AG20443 (cell line): Measurements from ENCODE around the gene P3R3URF.

ENCODE experiments used
- DNase-seq: peaks from one replicate; pipeline ENCODE4 v3.0.0; 2012; ENCODE audit warnings: low spot score, mixed read lengths

Gene P3R3URF

DNA sequence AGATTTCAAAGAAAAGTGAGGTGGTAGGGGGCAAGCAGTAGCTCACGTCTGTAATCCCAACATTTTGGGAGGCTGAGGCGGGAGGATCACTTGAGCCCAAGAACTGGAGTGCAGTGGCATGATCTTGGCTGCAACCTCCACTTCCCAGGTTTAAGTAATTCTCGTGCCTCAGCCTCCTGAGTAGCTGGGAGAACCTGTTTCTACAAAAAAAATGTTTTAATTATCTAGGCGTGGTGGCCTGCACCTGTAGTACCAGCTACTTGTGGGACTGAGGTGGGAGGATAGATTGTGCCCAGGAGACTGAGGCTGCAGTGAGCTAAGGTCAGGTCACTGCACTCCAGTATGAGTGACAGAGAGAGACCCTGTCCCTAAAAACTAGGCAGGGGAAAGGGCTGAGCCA is 4.0 kb downstream of the P3R3URF start:
- no peak for DNase-seq

DNA sequence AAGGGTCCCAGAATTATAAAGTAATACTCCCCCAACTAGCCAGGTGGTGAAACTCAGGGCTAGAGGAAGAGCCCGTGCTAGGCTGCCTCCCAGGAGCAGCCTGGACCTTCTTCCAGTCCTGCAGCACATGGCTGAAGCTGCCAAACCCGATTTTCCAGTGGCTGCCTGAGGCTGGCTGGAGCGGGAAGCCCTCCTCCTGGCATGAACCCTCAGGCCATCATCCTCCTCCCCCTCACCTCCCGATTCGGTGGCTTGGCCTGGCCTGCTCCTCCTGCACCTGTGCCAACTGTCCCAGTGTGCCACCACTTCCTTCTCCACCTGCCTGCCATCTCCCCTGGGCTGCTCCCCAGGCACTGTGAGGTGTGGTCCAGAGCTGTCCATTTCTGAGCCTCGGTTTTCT is 4.4 kb downstream of the P3R3URF start:
- no peak for DNase-seq

GRCh38 chr1:46171351-46171750 is 4.9 kb downstream of the P3R3URF start:
- no peak for DNase-seq

DNA sequence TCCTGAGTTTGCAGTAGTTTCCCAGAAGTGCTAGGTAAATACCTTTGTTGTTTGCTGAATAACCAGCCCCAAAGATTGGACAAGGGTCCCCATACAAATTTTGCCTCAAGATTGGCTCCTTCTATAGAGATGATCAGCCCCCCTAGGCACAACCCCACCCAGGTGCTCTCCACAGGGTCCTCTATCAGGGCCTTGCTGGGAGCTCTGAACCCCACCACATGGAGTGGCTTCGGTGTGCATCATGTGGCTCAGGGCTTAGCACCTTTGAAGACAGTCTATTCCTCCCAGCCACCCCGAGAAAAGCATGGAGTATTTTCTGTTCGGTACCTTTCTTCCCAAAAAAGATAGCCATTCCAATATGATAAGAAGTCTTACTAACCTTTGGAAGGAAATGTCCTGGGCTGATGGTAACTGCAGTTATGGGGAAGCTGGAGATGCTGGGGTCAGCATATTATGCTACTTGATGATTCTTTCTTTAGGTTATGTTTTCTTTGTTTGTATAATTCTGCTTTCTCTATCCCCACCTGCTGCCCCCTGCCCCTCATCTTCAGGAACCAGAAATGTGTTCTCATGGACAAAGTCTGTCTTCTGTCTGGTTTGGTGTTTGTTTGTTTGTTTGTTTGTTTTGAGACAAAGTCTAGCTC is 6.4 kb downstream of the P3R3URF start:
- DNase-seq = no peak

- DNase-seq = no peak
Measured at GRCh38 chr1:46168477-46168876, 7.8 kb downstream of the P3R3URF start.

DNA sequence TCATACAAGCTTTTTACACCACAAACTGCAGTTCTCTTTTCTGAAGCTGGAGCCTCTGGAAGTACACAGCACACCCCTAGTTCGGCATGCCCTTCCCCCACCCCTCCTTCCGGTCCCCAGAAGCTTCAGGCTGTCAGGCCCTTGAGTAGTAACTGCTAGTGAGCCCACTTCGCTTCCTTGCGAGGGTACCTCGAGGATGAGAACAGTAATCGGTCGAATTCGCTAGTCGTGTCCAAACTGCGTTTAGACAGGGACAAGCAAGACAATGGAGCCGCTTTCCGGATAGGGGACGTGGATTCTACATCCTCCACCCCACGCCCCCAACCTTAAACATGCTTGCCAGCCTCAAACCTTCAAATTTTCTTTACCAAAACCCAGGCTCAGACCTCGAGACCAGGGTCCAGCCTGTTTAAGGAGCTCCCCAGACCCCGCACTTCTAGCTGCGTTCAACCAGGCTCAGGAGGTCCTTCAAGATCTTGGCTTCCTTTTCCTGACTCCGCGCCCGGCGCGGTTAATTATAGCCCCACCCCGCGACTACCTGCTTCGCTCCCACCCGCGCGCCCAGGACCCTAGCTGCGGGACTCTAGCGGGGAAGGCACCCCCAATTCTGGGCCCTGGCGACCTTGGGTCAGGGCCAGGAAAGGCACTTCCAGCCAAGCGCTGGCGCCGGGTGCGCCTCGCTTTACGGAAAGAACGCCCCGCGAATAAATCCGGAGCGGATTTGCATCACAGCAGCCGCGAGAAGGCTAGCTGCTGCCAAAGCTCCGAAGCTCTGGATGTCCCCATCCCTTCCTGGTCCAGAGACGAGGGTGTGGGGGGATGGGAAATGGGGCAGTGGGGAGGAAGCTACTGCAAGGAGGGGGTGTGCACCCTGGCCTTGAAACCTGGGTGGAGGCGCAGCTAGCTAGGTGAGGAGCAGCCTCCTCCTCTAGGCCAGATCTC is 9.5 kb downstream of the P3R3URF start:
- peak; percentile 63 for DNase-seq

GRCh38 chr1:46160212-46160611 is 16.1 kb downstream of the P3R3URF start:
- DNase-seq = no peak

- DNase-seq = no peak
Measured at GRCh38 chr1:46159516-46159915, 16.8 kb downstream of the P3R3URF start.

DNA sequence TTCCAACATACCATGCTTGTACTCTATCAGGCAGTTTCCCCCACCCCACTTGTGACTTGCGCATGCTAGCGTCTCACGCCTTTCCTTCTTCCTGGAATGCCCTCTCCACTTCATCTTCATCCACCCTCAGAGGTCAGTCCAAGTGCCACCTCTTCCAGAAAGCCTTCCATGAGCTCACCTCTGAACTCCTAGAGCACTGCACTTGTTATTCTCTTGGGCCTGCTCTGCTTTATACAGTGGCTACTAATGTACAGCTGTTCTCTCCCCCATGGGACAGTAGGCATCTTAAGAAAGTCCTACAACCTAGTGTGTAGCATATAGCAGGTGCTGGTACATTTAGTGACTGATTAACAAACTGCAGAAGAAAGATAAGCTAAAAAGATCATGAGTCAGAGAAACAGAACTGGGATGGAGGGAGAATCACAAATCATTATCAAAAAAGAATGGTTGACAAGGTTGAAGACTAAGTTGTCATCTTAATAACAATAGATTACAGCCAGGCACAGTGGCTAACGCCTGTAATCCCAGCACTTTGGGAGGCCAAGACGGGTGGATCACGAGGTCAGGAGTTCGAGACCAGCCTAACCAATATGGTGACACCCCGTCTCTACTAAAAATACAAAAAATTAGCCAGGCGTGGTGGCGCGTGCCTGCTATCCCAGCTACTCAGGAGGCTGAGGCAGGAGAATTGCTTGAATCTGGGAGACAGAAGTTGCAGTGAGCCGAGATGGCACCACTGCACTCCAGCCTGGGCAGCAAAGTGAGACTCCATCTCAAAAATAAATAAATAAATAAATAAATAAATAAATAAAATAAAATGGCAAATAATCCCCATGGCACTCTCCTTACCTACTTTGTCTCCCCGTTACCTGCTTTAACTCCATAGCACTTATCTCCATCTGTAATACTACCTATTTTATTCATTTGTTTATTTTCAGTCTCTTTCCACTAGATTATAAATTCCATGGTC is 17.7 kb downstream of the P3R3URF start:
- no peak for DNase-seq

GRCh38 chr1:46157916-46158311 is 18.4 kb downstream of the P3R3URF start:
- DNase-seq = no peak

- DNase-seq = no peak
Measured at GRCh38 chr1:46153732-46154131, 22.6 kb downstream of the P3R3URF start.

DNA sequence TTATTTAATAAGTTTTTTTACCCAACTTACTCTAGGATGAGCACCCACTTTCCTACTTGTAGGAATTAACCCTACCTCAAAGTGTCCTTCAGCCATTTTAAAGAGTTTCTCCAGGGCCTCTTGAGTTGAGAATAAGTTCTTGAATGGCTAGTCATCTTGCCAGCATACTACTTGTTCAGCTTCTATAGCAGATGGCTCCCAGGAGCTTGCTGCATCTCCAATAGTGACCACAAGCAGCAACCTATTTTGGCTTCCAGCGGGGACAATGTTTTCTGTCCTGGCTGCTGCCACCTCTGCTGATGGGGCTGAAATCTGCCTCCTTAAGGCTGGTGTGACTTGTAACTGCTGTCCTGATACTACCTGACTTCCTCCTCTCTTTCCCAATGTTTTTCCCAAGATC is 23.1 kb downstream of the P3R3URF start:
- no peak for DNase-seq

- peak; percentile 80 for DNase-seq
Measured at GRCh38 chr1:46152016-46152415, 24.3 kb downstream of the P3R3URF start.

GRCh38 chr1:46150085-46150484 is 26.2 kb downstream of the P3R3URF start:
- no peak for DNase-seq

GRCh38 chr1:46148318-46148717 is 28.0 kb downstream of the P3R3URF start:
- no peak for DNase-seq

DNA sequence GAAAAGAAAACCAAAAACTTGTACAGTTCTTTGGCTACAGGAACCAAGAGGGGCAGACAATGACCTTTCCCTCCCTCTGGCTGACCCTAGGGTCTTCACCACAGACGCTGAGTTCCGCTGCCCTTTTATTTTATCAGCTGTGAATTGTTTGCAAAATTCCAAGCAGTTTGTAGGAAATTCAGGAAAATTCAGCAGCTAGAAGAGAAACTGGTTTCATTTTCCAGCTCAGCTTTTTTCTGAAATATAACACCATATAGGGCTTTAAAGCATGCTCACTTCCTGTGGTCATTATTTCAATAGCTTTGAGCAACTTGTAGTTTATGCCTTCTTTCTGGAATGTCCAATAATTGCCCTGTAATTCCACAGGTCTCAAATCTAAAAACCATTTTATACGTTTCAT is 38.4 kb downstream of the P3R3URF start:
- peak; percentile 36 for DNase-seq

GRCh38 chr1:46136711-46137110 is 39.6 kb downstream of the P3R3URF start:
- no peak for DNase-seq

DNA sequence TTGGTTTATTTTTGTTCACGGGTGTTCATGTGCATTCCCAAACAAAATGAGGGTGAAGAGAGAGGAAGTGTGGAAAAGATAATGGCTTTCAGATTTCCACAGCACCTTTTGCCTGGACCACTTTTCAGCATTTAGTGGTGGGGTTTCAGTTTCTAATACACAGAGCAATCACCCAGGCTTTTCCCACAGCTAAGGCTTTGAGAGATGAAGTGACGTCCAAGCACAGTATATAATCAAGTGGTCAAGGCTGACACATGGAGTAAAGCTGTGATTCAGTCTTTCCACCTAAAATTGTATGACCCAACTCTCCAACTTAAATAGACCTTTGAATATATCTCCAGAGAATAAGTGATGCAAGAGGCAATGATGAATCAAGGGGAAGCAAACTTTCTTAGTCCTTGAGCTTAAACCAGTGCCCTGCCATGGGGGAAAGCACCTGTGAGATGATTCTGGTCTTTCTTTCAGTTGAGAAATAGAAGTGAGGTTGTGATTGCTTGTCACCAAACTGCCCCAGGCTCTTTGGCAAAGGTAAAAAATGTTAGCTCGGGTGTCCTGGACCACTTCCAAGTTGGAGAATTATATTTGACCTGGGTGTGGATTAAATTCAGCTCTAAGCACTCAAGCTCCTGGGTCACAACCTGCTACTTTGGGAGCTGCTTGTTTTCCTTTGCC is 41.5 kb downstream of the P3R3URF start:
- peak; percentile 26 for DNase-seq

DNA sequence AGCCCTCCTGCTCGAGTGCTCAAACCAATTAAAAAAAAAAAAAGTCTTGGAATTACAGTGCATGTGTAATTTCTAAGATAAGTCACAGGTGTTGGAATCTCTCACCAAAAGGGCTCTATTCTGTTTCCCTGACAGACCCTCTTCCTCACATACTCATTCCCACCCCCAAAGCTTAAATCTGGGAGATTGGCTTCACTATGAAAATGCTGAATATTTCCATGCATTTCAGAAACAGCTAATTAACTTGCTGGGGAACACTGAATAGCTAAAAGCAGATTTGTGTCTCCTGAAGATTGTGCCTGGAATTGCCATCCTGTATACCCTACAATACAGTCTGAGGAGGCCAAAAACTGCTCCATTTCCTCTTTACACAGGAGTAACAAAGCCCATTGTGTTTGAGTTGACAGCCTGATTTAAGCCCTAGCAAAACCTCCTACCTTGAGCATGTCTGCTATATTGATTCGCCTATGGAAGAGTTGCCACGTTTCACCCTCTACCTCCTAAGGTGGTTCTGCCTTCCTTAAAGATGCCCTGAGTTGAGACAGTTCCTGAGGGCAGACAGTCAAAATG is 42.4 kb downstream of the P3R3URF start:
- no peak for DNase-seq

- peak; percentile 77 for DNase-seq
Measured at GRCh38 chr1:46133181-46133658, 43.1 kb downstream of the P3R3URF start.

GRCh38 chr1:46132529-46133180 is 43.6 kb downstream of the P3R3URF start, which contains the start of gene PIK3R3:
Gene PIK3R3 (minus strand): TSS chr1:46132629. CDS start chr1:46131952, 677 bp downstream.
- peak; percentile 98 for DNase-seq
